HepG2 (cell line): ENCODE results near the gene GP1BA. TPM values are rescaled to one million over a fixed set of nuclear protein-coding genes. Genes with fewer than 3 reads are reported as not detected.

ENCODE experiments used
- AKNA ChIP-seq: sonication (generic); formaldehyde crosslinking; IDR thresholded peaks from 2 replicates; pipeline ENCODE4 v1.4.0; 2020; ENCODE audit warnings: missing genetic modification reagents, borderline replicate concordance
- ATF7 ChIP-seq, 2 experiments: fragments of 450-650 bp in 1 of 2; sonication (generic) in 1 of 2; formaldehyde crosslinking in 1 of 2; IDR thresholded peaks; 2 replicates each; pipeline versions ENCODE4 v1.4.0 to v1.6.1; 2016 to 2020; ENCODE audit warnings: antibody characterized with exemption in 1 of 2, mild to moderate bottlenecking in 1 of 2, missing genetic modification reagents in 1 of 2
- CEBPG ChIP-seq: IDR thresholded peaks from 2 replicates; pipeline ENCODE4 v1.6.1; 2016
- KDM3A ChIP-seq: IDR thresholded peaks from 2 replicates; pipeline ENCODE4 v1.6.1; 2018; ENCODE audit warnings: low read depth, missing compliant biosample characterization
- MAX ChIP-seq: IDR thresholded peaks from 2 replicates; pipeline ENCODE4 v1.6.1; 2012; ENCODE audit warnings: inconsistent platforms
- POLR2AphosphoS2 ChIP-seq: IDR thresholded peaks from 2 replicates; pipeline ENCODE4 v1.6.1; 2011; ENCODE audit warnings: low read depth, low read length, improper control_type of control experiment
- ZC3H13 ChIP-seq: sonication (generic); formaldehyde crosslinking; IDR thresholded peaks from 2 replicates; pipeline ENCODE4 v1.8.1; 2023; ENCODE audit warnings: mild to moderate bottlenecking, missing genetic modification reagents, moderate library complexity
- ZNF589 ChIP-seq: sonication (generic); formaldehyde crosslinking; conservative IDR thresholded peaks from 2 replicates; pipeline ENCODE4 v1.8.0; 2022; ENCODE audit warnings: mild to moderate bottlenecking, moderate library complexity, missing genetic modification reagents
- polyA plus RNA-seq, 8 experiments: library from polyadenylated mRNA; depleted of rRNA in 3 of 8; stranded (reverse) in 7 of 8; unstranded in 1 of 8; fragments of >200 nt; fragmentation: Illumina TruSeq in 4 of 8; extraction: Trizol in 4 of 8; gene quantifications; 2 replicates each; pipeline versions ENCODE4 v1.2.1 to v1.2.3, GENCODE V29; 2011 to 2016; ENCODE audit warnings: low read depth in 4 of 8, missing spikeins in 1 of 8, mixed read lengths in 1 of 8; ENCODE audit not compliant: insufficient read depth in 1 of 8
- total RNA-seq, 5 experiments: library from RNA; depleted of rRNA; stranded (reverse); fragments of >200 nt; fragmentation: Illumina TruSeq; extraction: Trizol; gene quantifications; 2 replicates each; pipeline ENCODE4 v1.2.3, GENCODE V29; 2016; ENCODE audit warnings: low read depth in 1 of 5
- TF ChIP-seq, protein P1 (sequence below): IDR thresholded peaks from 2 replicates; pipeline ENCODE4 v1.6.1; 2016; ENCODE audit warnings: missing compliant biosample characterization, missing genetic modification reagents, borderline replicate concordance
- TF ChIP-seq, protein P2 (sequence below), 2 experiments: sonication (generic) in 1 of 2; formaldehyde crosslinking in 1 of 2; IDR thresholded peaks; 2 replicates each; pipeline versions ENCODE4 v1.6.1 to v1.9.0; 2014 to 2022; ENCODE audit warnings: antibody characterized with exemption in 1 of 2, borderline replicate concordance in 1 of 2, inconsistent platforms in 1 of 2, low read depth in 1 of 2, missing genetic modification reagents in 1 of 2
- TF ChIP-seq, protein P3 (sequence below): sonication (generic); formaldehyde crosslinking; IDR thresholded peaks from 2 replicates; pipeline ENCODE4 v1.4.0; 2020; ENCODE audit warnings: missing genetic modification reagents, borderline replicate concordance

The GP1BA gene
- total and polyA plus RNA-seq, 2 of the 13 experiments (the other 11 are each of a cell fraction or from before 2014, with no cell fraction given), result not detected

- no peak for TF ChIP-seq AKNA
- TF ChIP-seq, protein P1, sequence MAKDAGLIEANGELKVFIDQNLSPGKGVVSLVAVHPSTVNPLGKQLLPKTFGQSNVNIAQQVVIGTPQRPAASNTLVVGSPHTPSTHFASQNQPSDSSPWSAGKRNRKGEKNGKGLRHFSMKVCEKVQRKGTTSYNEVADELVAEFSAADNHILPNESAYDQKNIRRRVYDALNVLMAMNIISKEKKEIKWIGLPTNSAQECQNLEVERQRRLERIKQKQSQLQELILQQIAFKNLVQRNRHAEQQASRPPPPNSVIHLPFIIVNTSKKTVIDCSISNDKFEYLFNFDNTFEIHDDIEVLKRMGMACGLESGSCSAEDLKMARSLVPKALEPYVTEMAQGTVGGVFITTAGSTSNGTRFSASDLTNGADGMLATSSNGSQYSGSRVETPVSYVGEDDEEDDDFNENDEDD (CRISPR knock-in tag), result no peak
- TF ChIP-seq ZC3H13 (CRISPR knock-in tag), result 0 out of 2 replicates have a peak, but pooled peaks have one; percentile 38
- TF ChIP-seq, protein P2, sequence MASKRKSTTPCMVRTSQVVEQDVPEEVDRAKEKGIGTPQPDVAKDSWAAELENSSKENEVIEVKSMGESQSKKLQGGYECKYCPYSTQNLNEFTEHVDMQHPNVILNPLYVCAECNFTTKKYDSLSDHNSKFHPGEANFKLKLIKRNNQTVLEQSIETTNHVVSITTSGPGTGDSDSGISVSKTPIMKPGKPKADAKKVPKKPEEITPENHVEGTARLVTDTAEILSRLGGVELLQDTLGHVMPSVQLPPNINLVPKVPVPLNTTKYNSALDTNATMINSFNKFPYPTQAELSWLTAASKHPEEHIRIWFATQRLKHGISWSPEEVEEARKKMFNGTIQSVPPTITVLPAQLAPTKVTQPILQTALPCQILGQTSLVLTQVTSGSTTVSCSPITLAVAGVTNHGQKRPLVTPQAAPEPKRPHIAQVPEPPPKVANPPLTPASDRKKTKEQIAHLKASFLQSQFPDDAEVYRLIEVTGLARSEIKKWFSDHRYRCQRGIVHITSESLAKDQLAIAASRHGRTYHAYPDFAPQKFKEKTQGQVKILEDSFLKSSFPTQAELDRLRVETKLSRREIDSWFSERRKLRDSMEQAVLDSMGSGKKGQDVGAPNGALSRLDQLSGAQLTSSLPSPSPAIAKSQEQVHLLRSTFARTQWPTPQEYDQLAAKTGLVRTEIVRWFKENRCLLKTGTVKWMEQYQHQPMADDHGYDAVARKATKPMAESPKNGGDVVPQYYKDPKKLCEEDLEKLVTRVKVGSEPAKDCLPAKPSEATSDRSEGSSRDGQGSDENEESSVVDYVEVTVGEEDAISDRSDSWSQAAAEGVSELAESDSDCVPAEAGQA (IDR thresholded peaks at IDR 0.05; ENCODE audit: low read depth), result no peak
- TF ChIP-seq, protein P2 (CRISPR knock-in tag; IDR thresholded peaks at IDR 0.05; ENCODE audit: borderline replicate concordance), result no peak
- no peak for TF ChIP-seq ZNF589
- TF ChIP-seq MAX, result no peak
- peak; percentile 56; the same call in 1 of the 2 replicates for TF ChIP-seq KDM3A (CRISPR knock-in tag)
- no peak for TF ChIP-seq CEBPG (CRISPR knock-in tag)
- TF ChIP-seq, protein P3, sequence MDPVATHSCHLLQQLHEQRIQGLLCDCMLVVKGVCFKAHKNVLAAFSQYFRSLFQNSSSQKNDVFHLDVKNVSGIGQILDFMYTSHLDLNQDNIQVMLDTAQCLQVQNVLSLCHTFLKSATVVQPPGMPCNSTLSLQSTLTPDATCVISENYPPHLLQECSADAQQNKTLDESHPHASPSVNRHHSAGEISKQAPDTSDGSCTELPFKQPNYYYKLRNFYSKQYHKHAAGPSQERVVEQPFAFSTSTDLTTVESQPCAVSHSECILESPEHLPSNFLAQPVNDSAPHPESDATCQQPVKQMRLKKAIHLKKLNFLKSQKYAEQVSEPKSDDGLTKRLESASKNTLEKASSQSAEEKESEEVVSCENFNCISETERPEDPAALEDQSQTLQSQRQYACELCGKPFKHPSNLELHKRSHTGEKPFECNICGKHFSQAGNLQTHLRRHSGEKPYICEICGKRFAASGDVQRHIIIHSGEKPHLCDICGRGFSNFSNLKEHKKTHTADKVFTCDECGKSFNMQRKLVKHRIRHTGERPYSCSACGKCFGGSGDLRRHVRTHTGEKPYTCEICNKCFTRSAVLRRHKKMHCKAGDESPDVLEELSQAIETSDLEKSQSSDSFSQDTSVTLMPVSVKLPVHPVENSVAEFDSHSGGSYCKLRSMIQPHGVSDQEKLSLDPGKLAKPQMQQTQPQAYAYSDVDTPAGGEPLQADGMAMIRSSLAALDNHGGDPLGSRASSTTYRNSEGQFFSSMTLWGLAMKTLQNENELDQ (CRISPR knock-in tag), result no peak
- TF ChIP-seq POLR2AphosphoS2, result no peak
- no peak for TF ChIP-seq ATF7 (IDR thresholded peaks at IDR 0.05)
- no peak for TF ChIP-seq ATF7 (CRISPR knock-in tag; IDR thresholded peaks at IDR 0.05)
Measured at GRCh38 chr17:4950746-4951204, 18.7 kb downstream of the GP1BA start, which contains the start of gene ENO3 (continued).
